Breast epithelium (tissue), 3 donors: ENCODE data around the gene DAZAP2.

Experiments used
- CTCF ChIP-seq, 3 donors: fragments of 450-650 bp; IDR thresholded peaks; one replicate each; pipeline ENCODE4 v1.5.1; 2016 to 2017; ENCODE audit warnings: antibody characterized with exemption in 3 of 3, mild to moderate bottlenecking in 3 of 3, moderate library complexity in 3 of 3
- POLR2AphosphoS5 ChIP-seq, 3 donors: sonication (generic); formaldehyde crosslinking; IDR thresholded peaks; one replicate each; pipeline ENCODE4 v1.6.1; 2017; ENCODE audit warnings: antibody characterized with exemption in 3 of 3

GRCh38 chr12:51209259-51209658 lies 29.4 kb upstream of the DAZAP2 start:
- TF ChIP-seq CTCF (IDR thresholded peaks at IDR 0.05) (no peak), POLR2AphosphoS5 (IDR thresholded peaks at IDR 0.05) (no peak)
